C4-2B (cell line): ENCODE measurements around the gene ATF7IP.

ENCODE experiments used
- ZFX ChIP-seq: fragments of 450-650 bp; IDR thresholded peaks from 2 replicates; pipeline ENCODE4 v1.6.1; 2017
- TF ChIP-seq, protein P1 (sequence below): fragments of 450-650 bp; conservative IDR thresholded peaks from 2 replicates; pipeline ENCODE4 v1.5.1; 2017; ENCODE audit warnings: mild to moderate bottlenecking

DNA sequence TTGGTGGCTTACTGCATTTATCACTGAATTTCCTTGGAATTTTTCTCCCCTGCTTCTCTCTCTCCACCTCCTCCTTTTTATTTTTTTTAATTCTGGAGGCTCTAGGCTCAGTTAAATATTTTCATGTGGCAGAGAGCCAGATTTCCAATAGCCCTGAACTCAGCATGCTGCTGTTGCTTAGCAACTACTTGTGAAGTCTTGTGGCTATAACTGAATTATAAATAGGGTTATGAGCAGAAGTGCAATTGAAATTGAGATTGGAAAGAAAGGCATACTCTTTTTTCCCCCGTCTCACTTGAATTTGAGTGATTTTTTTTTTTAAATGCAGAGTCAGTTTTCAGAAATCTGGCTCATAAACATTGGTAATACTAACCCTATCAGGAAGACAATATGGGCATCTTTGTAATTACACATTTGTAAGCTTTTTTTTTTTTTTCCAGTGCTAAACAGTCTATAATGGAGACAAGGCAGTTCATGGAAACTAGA is 38.3 kb downstream of the ATF7IP start:
- TF ChIP-seq, protein P1, sequence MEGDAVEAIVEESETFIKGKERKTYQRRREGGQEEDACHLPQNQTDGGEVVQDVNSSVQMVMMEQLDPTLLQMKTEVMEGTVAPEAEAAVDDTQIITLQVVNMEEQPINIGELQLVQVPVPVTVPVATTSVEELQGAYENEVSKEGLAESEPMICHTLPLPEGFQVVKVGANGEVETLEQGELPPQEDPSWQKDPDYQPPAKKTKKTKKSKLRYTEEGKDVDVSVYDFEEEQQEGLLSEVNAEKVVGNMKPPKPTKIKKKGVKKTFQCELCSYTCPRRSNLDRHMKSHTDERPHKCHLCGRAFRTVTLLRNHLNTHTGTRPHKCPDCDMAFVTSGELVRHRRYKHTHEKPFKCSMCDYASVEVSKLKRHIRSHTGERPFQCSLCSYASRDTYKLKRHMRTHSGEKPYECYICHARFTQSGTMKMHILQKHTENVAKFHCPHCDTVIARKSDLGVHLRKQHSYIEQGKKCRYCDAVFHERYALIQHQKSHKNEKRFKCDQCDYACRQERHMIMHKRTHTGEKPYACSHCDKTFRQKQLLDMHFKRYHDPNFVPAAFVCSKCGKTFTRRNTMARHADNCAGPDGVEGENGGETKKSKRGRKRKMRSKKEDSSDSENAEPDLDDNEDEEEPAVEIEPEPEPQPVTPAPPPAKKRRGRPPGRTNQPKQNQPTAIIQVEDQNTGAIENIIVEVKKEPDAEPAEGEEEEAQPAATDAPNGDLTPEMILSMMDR = no peak
- TF ChIP-seq ZFX = no peak
